ENCODE data around the gene MCFD2. TPM values are rescaled to one million over a fixed set of nuclear protein-coding genes. Genes with fewer than 3 reads are reported as not detected.
"Not testable (repeated sequence)": the region's sequence is repeated elsewhere in the genome, so short reads cannot be mapped to it uniquely, and the experiment has no call there.

MCFD2 gene
- total and polyA plus RNA-seq, 4 donors = 56.8 to 82.8 (median 70.4) TPM

DNA sequence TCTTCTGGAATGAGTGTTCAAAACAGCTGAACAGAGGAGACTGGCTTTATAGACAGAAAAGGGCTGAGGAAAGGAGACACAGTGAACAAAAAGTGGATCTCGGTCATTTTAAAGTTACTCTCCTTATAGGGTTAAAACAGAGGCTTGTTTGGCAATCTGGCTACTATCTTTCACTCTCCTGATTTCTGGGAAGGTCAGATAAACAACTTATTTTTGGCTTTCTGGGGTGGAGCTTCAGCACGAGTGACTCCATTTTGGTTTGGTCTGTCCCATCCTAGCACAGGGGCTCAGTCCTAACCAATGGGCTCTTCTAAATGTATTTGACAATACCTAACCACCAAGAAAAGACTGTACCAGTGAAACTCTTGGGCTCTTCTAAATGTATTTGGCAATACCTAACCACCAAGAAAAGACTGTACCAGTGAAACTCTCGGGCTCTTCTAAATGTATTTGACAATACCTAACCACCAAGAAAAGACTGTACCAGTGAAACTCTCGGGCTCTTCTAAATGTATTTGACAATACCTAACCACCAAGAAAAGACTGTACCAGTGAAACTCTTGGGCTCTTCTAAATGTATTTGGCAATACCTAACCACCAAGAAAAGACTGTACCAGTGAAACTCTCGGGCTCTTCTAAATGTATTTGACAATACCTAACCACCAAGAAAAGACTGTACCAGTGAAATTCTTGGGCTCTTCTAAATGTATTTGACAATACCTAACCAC is 39.5 kb downstream of the MCFD2 start:
- not testable (repeated sequence) for H3K4me3 ChIP-seq (ENCODE audit: low read depth, low read length); H3K36me3 ChIP-seq (ENCODE audit: control insufficient read depth, insufficient read depth, low read length); DNase-seq (ENCODE audit: low read depth in 4 of 6, low spot score in 6 of 6); H3K9me3 ChIP-seq (ENCODE audit: control insufficient read depth, insufficient read depth, low read length); H3K4me1 ChIP-seq (ENCODE audit: control insufficient read depth, insufficient read depth, low read length); H3K27me3 ChIP-seq (ENCODE audit: control insufficient read depth, insufficient read depth, low read length); H3K27ac ChIP-seq (ENCODE audit: low read depth, low read length)
- WGBS (ENCODE audit: insufficient coverage) = 100% methylated on average over 3 of the region's 5 CpGs

DNA sequence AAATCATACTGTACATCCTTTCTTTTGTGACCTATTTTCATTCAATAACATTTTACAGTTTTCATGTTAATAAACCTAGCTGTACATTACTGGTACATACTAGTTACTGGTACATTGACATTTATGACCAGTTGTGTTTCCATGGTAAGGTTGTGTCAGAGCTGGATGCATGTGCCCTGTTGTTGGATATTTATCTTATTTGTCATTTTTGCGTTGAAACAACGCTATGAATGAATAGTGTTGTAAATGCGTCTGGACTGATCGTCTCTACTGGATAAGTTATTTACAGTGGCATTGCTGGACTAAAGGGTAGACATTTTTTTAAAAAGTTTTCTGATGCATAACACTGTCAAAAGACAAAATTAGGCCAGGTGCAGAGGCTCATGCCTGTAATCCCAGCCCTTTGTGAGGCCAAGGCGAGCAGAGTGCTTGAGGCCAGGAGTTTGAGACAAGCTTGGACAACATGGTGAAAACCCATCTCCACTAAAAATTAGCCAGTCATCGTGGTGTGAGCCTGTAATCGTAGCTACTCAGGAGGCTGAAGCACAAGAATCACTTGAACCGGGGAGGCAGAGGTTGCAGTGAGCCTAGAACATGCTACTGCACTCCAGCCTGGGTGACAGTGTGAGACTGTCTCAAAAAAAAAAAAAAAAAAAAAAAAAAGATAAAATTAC is 40.2 kb downstream of the MCFD2 start:
- no peaks in the 10 kb centered on the region for H3K36me3 ChIP-seq (ENCODE audit: control insufficient read depth, insufficient read depth, low read length)
- no peak for DNase-seq (ENCODE audit: low read depth in 4 of 6, low spot score in 6 of 6)
- no peaks in the 10 kb centered on the region for H3K27me3 ChIP-seq (ENCODE audit: control insufficient read depth, insufficient read depth, low read length)
- 90% methylated on average over 4 of the region's 8 CpGs for WGBS (ENCODE audit: insufficient coverage)
- H3K4me3 ChIP-seq (ENCODE audit: low read depth, low read length) = no peak overlapping the region
- H3K4me1 ChIP-seq (ENCODE audit: control insufficient read depth, insufficient read depth, low read length) = peaks cover 6% of the 10 kb centered on the region
- no peak overlapping the region for H3K27ac ChIP-seq (ENCODE audit: low read depth, low read length)
- H3K9me3 ChIP-seq (ENCODE audit: control insufficient read depth, insufficient read depth, low read length) = no peaks in the 10 kb centered on the region

DNA sequence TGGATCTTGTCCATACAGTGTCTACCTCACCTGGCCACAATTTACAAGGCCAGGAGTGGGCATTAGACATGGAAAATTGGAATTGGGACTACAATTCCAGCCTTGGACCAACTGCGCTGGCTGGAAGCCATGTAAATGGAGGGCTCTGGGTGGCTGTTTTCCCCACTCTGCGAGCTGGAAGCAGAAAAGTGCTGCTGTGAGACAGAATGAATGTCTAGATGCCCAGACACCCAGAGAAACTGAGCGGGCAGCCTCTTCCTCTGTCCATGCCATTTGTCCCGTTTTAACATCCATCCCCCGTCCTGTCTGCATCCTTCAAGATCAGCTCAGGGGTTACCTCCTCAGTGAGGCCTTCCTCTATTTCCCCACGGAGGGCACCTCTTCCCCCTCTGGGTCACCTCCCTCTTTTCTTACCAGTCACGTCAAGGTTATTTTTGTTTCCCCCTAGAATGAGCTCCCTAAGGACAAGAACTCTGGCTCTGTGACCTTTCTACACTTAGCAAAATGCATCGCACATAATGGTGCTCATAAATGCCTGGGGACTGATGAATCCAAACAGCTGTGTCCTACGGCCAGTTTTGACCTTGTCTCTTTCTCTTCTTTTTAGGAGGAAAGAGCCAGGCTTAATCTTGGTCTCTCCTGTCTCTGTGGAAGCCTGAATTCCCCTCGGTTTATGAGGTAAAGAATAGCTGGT is 41.2 kb downstream of the MCFD2 start:
- H3K27ac ChIP-seq (ENCODE audit: low read depth, low read length) = no peak overlapping the region
- WGBS (ENCODE audit: insufficient coverage) = 84% methylated on average over 9 of the region's 10 CpGs

DNA sequence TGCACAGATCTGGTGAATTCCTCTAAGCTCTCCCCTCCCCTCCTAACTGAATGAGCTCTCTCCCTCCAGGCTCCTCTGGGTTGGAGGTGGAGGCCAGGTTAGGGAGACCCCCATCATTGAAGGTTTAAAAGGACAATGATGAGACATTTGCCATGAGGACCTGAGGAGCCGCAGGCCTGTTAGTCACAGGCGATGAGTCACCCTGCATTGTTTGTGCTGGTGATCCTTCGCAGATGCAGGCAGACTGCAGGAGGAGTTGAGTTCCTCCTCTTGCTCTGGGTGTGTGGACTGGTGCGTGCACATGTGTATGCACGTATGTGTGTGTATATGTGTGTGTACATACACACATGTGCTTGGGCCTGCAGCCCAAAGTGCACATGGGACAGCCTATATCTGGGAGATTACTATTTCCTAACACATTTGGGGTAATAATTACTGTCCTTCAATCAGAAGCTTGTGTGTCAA is 42.0 kb downstream of the MCFD2 start:
- H3K4me1 ChIP-seq (ENCODE audit: control insufficient read depth, insufficient read depth, low read length) = peaks cover 4% of the 10 kb centered on the region
- WGBS (ENCODE audit: insufficient coverage) = 84% methylated on average over 3 of the region's 5 CpGs
- peak in 1 of 6 donors; percentile 9 for DNase-seq (ENCODE audit: low read depth in 4 of 6, low spot score in 6 of 6)
- H3K27ac ChIP-seq (ENCODE audit: low read depth, low read length) = no peak overlapping the region
- H3K9me3 ChIP-seq (ENCODE audit: control insufficient read depth, insufficient read depth, low read length) = no peaks in the 10 kb centered on the region
- no peaks in the 10 kb centered on the region for H3K36me3 ChIP-seq (ENCODE audit: control insufficient read depth, insufficient read depth, low read length)
- H3K27me3 ChIP-seq (ENCODE audit: control insufficient read depth, insufficient read depth, low read length) = no peaks in the 10 kb centered on the region
- H3K4me3 ChIP-seq (ENCODE audit: low read depth, low read length) = no peak overlapping the region

More for the DNA sequence above, 41.2 kb downstream of the MCFD2 start:
- no peak for DNase-seq (ENCODE audit: low read depth in 4 of 6, low spot score in 6 of 6)
- no peaks in the 10 kb centered on the region for H3K9me3 ChIP-seq (ENCODE audit: control insufficient read depth, insufficient read depth, low read length)
- H3K27me3 ChIP-seq (ENCODE audit: control insufficient read depth, insufficient read depth, low read length) = no peaks in the 10 kb centered on the region
- no peaks in the 10 kb centered on the region for H3K36me3 ChIP-seq (ENCODE audit: control insufficient read depth, insufficient read depth, low read length)
- H3K4me1 ChIP-seq (ENCODE audit: control insufficient read depth, insufficient read depth, low read length) = peaks cover 10% of the 10 kb centered on the region
- H3K4me3 ChIP-seq (ENCODE audit: low read depth, low read length) = no peak overlapping the region

DNA sequence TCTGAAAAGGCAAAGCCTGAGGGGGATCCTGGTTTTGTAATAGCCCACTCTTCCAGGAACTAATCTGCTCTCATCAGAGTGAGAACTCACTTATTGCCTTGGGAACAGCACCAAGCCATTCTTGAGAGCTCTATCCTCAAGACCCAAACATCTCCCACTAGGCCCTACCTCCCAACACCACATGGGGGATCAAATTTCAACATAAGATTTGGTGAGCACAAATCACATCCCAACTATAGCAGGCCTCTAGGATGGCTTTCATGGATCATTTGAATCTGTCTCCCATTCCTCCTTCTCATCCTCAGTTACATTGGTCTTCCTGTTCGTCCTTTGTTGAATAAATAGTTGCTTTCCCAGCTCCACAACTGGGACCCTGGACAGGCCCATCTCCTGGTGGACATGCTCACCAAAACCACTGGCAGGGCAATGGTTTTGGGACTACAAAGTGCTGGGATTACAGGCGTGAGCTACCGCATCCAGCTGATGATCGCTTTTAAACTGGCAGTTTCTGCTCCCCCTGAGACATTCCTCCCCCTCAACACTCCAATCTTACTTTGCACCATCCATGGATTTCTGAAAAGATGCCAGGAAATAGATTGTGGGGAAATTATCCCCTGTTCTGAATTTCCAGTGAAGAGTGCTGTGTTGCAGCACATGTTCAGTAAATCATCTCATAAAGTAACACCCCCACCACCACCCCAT is 42.6 kb downstream of the MCFD2 start:
- Histone ChIP-seq H3K27ac (ENCODE audit: low read depth, low read length) (no peak overlapping the region), H3K36me3 (ENCODE audit: control insufficient read depth, insufficient read depth, low read length) (no peaks in the 10 kb centered on the region), H3K9me3 (ENCODE audit: control insufficient read depth, insufficient read depth, low read length) (no peaks in the 10 kb centered on the region), H3K27me3 (ENCODE audit: control insufficient read depth, insufficient read depth, low read length) (no peaks in the 10 kb centered on the region), H3K4me1 (ENCODE audit: control insufficient read depth, insufficient read depth, low read length) (peaks cover 4% of the 10 kb centered on the region), H3K4me3 (ENCODE audit: low read depth, low read length) (no peak overlapping the region)
- 57% methylated on average over 1 of the region's 4 CpGs for WGBS (ENCODE audit: insufficient coverage)
- DNase-seq (ENCODE audit: low read depth in 4 of 6, low spot score in 6 of 6) = peak in 1 of 6 donors; percentile 36

DNA sequence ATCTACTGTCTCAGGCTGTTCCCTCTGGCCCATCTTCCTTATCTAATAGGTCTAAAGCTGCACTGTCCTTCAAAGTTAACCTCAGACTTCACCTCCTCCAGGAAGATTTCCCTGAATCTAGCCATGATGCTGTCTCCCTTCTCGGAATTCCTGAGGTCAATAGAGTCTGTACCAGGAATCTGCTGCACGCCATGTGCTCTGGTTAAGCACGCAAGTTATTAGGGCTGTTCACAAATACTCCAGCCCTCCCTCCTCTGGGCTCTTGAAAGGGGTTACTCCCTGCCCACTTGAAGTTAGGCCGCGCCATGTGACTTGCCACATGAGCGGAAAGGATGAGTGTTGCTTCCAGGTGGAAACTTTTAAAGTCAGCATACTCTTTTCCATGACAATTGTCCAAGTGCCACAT is 43.6 kb downstream of the MCFD2 start:
- no peaks in the 10 kb centered on the region for H3K36me3 ChIP-seq (ENCODE audit: control insufficient read depth, insufficient read depth, low read length)
- H3K27ac ChIP-seq (ENCODE audit: low read depth, low read length) = no peak overlapping the region
- H3K4me3 ChIP-seq (ENCODE audit: low read depth, low read length) = no peak overlapping the region
- 91% methylated on average over 6 of the region's 6 CpGs for whole genome bisulfite sequencing (ENCODE audit: insufficient coverage)
- H3K4me1 ChIP-seq (ENCODE audit: control insufficient read depth, insufficient read depth, low read length) = peaks cover 4% of the 10 kb centered on the region
- no peak for DNase-seq (ENCODE audit: low read depth in 4 of 6, low spot score in 6 of 6)
- H3K9me3 ChIP-seq (ENCODE audit: control insufficient read depth, insufficient read depth, low read length) = no peaks in the 10 kb centered on the region
- no peaks in the 10 kb centered on the region for H3K27me3 ChIP-seq (ENCODE audit: control insufficient read depth, insufficient read depth, low read length)

DNA sequence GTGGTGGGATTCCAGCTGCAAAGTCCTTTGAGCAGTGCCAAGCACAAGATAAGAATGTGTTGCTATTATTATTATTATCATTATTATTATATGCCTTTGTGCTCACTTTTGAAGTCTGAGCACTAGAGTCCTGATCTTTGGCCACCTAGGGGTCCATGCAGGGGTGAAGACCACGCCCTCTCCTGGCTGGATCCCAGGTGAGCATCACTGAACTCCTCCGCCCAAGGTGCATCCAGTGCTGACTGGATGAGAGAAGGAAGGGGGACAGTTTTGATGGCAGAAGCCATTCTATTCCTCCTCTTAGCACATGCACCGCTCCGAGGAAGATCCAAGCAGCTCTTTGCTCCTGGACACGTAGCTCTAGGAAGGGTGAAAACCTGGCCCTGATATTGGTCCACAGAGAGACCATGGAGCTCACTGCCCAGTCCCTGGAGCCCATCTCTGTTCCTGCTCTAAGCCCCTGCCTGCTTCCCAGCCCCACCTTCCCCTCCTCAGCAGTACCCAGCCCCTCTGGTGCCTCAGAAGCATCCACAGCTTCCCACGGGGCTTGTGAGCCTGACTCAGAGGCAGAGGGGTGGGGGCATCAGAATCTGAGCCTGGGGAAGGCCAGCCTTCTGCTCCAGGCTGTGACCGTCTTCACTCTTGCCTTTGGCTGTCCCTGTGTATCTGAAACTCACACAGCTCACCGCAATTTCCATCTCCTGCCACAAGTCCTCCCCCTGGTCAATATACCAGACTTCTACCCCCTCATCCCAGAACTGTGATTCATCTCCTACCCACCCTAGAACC is 45.4 kb downstream of the MCFD2 start:
- no peak for DNase-seq (ENCODE audit: low read depth in 4 of 6, low spot score in 6 of 6)

DNA sequence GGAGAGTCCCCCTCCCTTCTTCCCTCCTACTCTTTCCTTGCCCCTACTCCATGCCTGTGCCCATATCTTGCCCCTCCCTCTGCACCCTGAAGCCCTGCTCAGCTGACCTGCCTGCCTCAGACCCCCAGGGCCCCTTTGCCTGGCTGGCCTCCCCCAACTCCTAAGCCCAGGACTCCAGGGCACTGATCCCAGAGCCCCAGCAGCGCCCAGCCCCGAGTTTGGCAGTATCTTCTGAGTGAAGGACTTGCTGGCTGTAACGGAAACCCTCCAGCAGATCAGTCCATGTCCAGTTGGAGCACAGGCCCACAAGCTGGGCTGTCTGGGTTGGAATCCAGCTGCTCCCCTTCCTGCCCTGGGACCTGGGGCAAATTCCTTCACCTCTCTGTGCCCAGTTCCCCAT is 46.0 kb downstream of the MCFD2 start:
- Histone ChIP-seq H3K4me1 (ENCODE audit: control insufficient read depth, insufficient read depth, low read length) (peaks cover 4% of the 10 kb centered on the region), H3K9me3 (ENCODE audit: control insufficient read depth, insufficient read depth, low read length) (no peaks in the 10 kb centered on the region), H3K4me3 (ENCODE audit: low read depth, low read length) (no peak overlapping the region), H3K27me3 (ENCODE audit: control insufficient read depth, insufficient read depth, low read length) (no peaks in the 10 kb centered on the region), H3K36me3 (ENCODE audit: control insufficient read depth, insufficient read depth, low read length) (no peaks in the 10 kb centered on the region), H3K27ac (ENCODE audit: low read depth, low read length) (no peak overlapping the region)
- DNase-seq (ENCODE audit: low read depth in 4 of 6, low spot score in 6 of 6) = no peak
- 83% methylated on average over 3 of the region's 3 CpGs for WGBS (ENCODE audit: insufficient coverage)

More for the DNA sequence above, 45.4 kb downstream of the MCFD2 start:
- H3K27ac ChIP-seq (ENCODE audit: low read depth, low read length) = no peak overlapping the region
- no peaks in the 10 kb centered on the region for H3K27me3 ChIP-seq (ENCODE audit: control insufficient read depth, insufficient read depth, low read length)
- WGBS (ENCODE audit: insufficient coverage) = 77% methylated on average over 6 of the region's 8 CpGs
- no peak overlapping the region for H3K4me3 ChIP-seq (ENCODE audit: low read depth, low read length)
- H3K9me3 ChIP-seq (ENCODE audit: control insufficient read depth, insufficient read depth, low read length) = no peaks in the 10 kb centered on the region
- peaks cover 4% of the 10 kb centered on the region for H3K4me1 ChIP-seq (ENCODE audit: control insufficient read depth, insufficient read depth, low read length)
- H3K36me3 ChIP-seq (ENCODE audit: control insufficient read depth, insufficient read depth, low read length) = no peaks in the 10 kb centered on the region

DNA sequence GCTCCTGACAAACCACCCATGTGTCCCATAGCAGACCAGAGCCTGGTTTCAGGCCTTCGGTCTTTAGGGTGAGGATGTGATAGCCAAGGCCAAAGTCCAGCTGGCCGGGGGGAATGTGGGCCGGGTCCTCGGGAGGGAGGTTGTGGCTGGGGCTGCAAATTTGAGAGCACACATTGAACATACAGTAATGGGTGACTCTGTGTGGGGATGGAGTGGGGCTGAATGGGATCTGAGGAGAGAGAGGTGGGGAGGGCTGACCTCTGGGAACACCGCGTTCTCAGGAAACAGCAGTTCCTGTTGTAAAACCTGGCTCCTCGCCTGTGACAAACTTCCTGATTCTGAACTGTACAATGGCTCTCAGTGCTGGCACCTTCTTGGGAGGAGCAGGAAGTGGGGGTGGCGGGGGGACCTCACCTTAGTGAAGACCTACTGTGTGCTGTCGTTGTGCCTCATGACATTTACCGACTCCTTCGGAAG is 48.8 kb downstream of the MCFD2 start:
- DNase-seq (ENCODE audit: low read depth in 4 of 6, low spot score in 6 of 6) = no peak
- no peaks in the 10 kb centered on the region for H3K9me3 ChIP-seq (ENCODE audit: control insufficient read depth, insufficient read depth, low read length)
- H3K4me1 ChIP-seq (ENCODE audit: control insufficient read depth, insufficient read depth, low read length) = peaks cover 11% of the 10 kb centered on the region
- H3K27ac ChIP-seq (ENCODE audit: low read depth, low read length) = no peak overlapping the region
- no peaks in the 10 kb centered on the region for H3K36me3 ChIP-seq (ENCODE audit: control insufficient read depth, insufficient read depth, low read length)
- 87% methylated on average over 11 of the region's 11 CpGs for WGBS (ENCODE audit: insufficient coverage)
- no peaks in the 10 kb centered on the region for H3K27me3 ChIP-seq (ENCODE audit: control insufficient read depth, insufficient read depth, low read length)
- no peak overlapping the region for H3K4me3 ChIP-seq (ENCODE audit: low read depth, low read length)
